Thoracic aorta (tissue), 2 donors: Measurements from ENCODE around the gene ENDOD1. TPM values are rescaled to one million over a fixed set of nuclear protein-coding genes. Genes with fewer than 3 reads are reported as not detected.

ENCODE experiments used
- ATAC-seq: fragments of 150-250 bp; one replicate; pipeline ENCODE4 v1.8.0; 2017; ENCODE audit warnings: low read depth; ENCODE audit not compliant: insufficient number of reproducible peaks, low FRiP score
- DNase-seq: peaks from one replicate; pipeline ENCODE4 v3.0.0-alpha.2; 2020; ENCODE audit warnings: low spot score
- H3K27ac ChIP-seq, 2 donors: fragments of 200-600 bp; sonication (generic); 1 replicate in 1 of 2; 2 replicates in 1 of 2; pipeline ENCODE4 v1.5.1; 2016; ENCODE audit warnings: mild to moderate bottlenecking in 2 of 2, moderate library complexity in 2 of 2
- H3K27me3 ChIP-seq: fragments of 200-600 bp; sonication (generic); replicated peaks from 2 replicates; pipeline ENCODE4 v1.6.0; 2016; ENCODE audit warnings: mild to moderate bottlenecking; ENCODE audit not compliant: insufficient read depth
- H3K36me3 ChIP-seq: fragments of 200-600 bp; sonication (generic); one replicate; pipeline ENCODE4 v1.5.1; 2016
- H3K4me1 ChIP-seq, 2 donors: fragments of 200-600 bp; sonication (generic); 1 replicate in 1 of 2; 2 replicates in 1 of 2; pipeline versions ENCODE4 v1.5.1 to v1.6.0; 2016; ENCODE audit warnings: low read depth in 2 of 2, mild to moderate bottlenecking in 1 of 2; ENCODE audit not compliant: control insufficient read depth in 1 of 2
- H3K4me3 ChIP-seq: fragments of 200-600 bp; sonication (generic); 2 replicates; pipeline ENCODE4 v1.5.1; 2016; ENCODE audit warnings: mild to moderate bottlenecking
- H3K9me3 ChIP-seq: fragments of 200-600 bp; sonication (generic); 2 replicates; pipeline ENCODE4 v1.5.1; 2016
- CTCF ChIP-seq: fragments of 200-600 bp; sonication (generic); IDR thresholded peaks from one replicate; pipeline ENCODE4 v1.5.1; 2019; ENCODE audit warnings: antibody characterized with exemption
- total RNA-seq, 2 donors: library from RNA; depleted of rRNA; stranded (reverse); fragments of >200 nt; gene quantifications; one replicate each; pipeline versions ENCODE4 v1.1.0 to v1.2.3, GENCODE V29; 2016

The ENDOD1 gene
- total RNA-seq, 2 donors from 2014 or later: 86.9 to 155 TPM

DNA sequence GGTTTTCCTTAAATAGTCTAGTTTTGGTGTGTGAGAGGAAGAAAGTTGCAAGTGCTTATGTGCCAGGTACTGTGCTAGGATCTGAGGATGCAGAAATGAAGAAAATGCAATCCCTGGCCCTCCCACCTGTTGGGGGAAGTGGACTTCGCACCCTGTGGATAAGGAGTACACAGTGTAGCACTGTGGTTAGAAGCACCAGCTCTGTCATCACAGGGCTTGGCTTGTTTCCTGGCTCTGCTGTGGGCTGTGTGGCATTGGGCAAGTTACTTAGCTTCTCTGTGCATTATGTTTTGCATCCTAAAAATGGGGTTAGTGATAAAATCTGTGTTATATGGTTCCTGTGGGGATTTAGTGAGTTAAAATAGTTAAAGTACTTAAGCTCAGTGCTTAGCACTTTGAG lies 68.2 kb downstream of the ENDOD1 start:
- H3K4me1 ChIP-seq: peaks cover 6 to 37% of the 10 kb centered on the region in 2 donors
- H3K36me3 ChIP-seq: no peaks in the 10 kb centered on the region
- no peaks in the 10 kb centered on the region for H3K27me3 ChIP-seq
- ATAC-seq (no peak), DNase-seq (no peak)
- no peak overlapping the region for H3K4me3 ChIP-seq
- no peaks in the 10 kb centered on the region for H3K9me3 ChIP-seq
- no peak for TF ChIP-seq CTCF
- H3K27ac ChIP-seq: peak overlapping the region; percentile 72 to 73

- Histone ChIP-seq H3K4me3 (no peak overlapping the region), H3K9me3 (no peaks in the 10 kb centered on the region), H3K4me1 (peaks cover 5 to 19% of the 10 kb centered on the region in 2 donors), H3K27me3 (no peaks in the 10 kb centered on the region), H3K27ac (no peak overlapping the region), H3K36me3 (no peaks in the 10 kb centered on the region)
- DNase-seq: no peak
- TF ChIP-seq CTCF: no peak
- ATAC-seq: no peak
These were observed 71.6 kb downstream of the ENDOD1 start for GRCh38 chr11:95161248-95161647.

GRCh38 chr11:95163106-95163505 lies 73.5 kb downstream of the ENDOD1 start:
- H3K9me3 ChIP-seq: no peaks in the 10 kb centered on the region
- H3K27me3 ChIP-seq: no peaks in the 10 kb centered on the region
- H3K4me1 ChIP-seq: peaks cover 0 to 3% of the 10 kb centered on the region in 2 donors
- H3K27ac ChIP-seq: no peak overlapping the region
- no peak overlapping the region for H3K4me3 ChIP-seq
- no peak for ATAC-seq
- no peak for DNase-seq
- no peaks in the 10 kb centered on the region for H3K36me3 ChIP-seq
- TF ChIP-seq CTCF: no peak

GRCh38 chr11:95165638-95166037 lies 76.0 kb downstream of the ENDOD1 start:
- H3K4me3 ChIP-seq: no peak overlapping the region
- H3K9me3 ChIP-seq: no peaks in the 10 kb centered on the region
- TF ChIP-seq CTCF: no peak
- H3K36me3 ChIP-seq: no peaks in the 10 kb centered on the region
- no peak for DNase-seq
- ATAC-seq: no peak
- no peak overlapping the region for H3K27ac ChIP-seq
- no peaks in the 10 kb centered on the region for H3K4me1 ChIP-seq
- no peaks in the 10 kb centered on the region for H3K27me3 ChIP-seq

- H3K4me1 ChIP-seq: no peaks in the 10 kb centered on the region
- TF ChIP-seq CTCF: no peak
- no peak for ATAC-seq
- no peak for DNase-seq
- no peaks in the 10 kb centered on the region for H3K27me3 ChIP-seq
- no peaks in the 10 kb centered on the region for H3K36me3 ChIP-seq
- H3K27ac ChIP-seq: no peak overlapping the region
- H3K4me3 ChIP-seq: no peak overlapping the region
- no peaks in the 10 kb centered on the region for H3K9me3 ChIP-seq
These were observed 77.1 kb downstream of the ENDOD1 start for GRCh38 chr11:95166781-95167180.
